Chondrocyte (in vitro differentiated cells): ENCODE data around the gene LAMB3. TPM values are rescaled to one million over a fixed set of nuclear protein-coding genes. Genes with fewer than 3 reads are reported as not detected.

ENCODE experiments used
- DNase-seq: peaks from one replicate; pipeline ENCODE4 v3.0.0; 2021; ENCODE audit warnings: mixed read lengths, low spot score
- H3K27ac Mint-ChIP-seq: one replicate; pipeline ENCODE4 v1.8.0; 2021; ENCODE audit warnings: mild to moderate bottlenecking, moderate library complexity, mixed read lengths; ENCODE audit not compliant: unreplicated experiment
- H3K27me3 Mint-ChIP-seq: 2 replicates; pipeline ENCODE4 v1.8.0; 2021; ENCODE audit warnings: low read depth, mixed read lengths
- H3K36me3 Mint-ChIP-seq: 2 replicates; pipeline ENCODE4 v1.8.0; 2021; ENCODE audit warnings: low read depth, mixed read lengths
- H3K4me1 Mint-ChIP-seq: 2 replicates; pipeline ENCODE4 v1.8.0; 2021; ENCODE audit warnings: low read depth, mild to moderate bottlenecking, mixed read lengths
- H3K4me3 Mint-ChIP-seq: one replicate; pipeline ENCODE4 v1.8.0; 2021; ENCODE audit warnings: mild to moderate bottlenecking, moderate library complexity, mixed read lengths; ENCODE audit not compliant: unreplicated experiment
- H3K9me3 Mint-ChIP-seq: 2 replicates; pipeline ENCODE4 v1.8.0; 2021; ENCODE audit warnings: low read depth, mixed read lengths
- total RNA-seq: library from RNA; stranded (reverse); gene quantifications from 3 replicates; pipeline ENCODE4 v1.2.1, GENCODE V29; 2021
- TF ChIP-seq, protein P1 (sequence below): fragments of 200-600 bp; sonication (generic); IDR thresholded peaks from 2 replicates; pipeline ENCODE4 v1.5.0; 2021; ENCODE audit warnings: antibody characterized with exemption, mild to moderate bottlenecking, moderate library complexity

LAMB3 gene
- total RNA-seq, 1 donor from 2014 or later: 6.3 TPM

DNA sequence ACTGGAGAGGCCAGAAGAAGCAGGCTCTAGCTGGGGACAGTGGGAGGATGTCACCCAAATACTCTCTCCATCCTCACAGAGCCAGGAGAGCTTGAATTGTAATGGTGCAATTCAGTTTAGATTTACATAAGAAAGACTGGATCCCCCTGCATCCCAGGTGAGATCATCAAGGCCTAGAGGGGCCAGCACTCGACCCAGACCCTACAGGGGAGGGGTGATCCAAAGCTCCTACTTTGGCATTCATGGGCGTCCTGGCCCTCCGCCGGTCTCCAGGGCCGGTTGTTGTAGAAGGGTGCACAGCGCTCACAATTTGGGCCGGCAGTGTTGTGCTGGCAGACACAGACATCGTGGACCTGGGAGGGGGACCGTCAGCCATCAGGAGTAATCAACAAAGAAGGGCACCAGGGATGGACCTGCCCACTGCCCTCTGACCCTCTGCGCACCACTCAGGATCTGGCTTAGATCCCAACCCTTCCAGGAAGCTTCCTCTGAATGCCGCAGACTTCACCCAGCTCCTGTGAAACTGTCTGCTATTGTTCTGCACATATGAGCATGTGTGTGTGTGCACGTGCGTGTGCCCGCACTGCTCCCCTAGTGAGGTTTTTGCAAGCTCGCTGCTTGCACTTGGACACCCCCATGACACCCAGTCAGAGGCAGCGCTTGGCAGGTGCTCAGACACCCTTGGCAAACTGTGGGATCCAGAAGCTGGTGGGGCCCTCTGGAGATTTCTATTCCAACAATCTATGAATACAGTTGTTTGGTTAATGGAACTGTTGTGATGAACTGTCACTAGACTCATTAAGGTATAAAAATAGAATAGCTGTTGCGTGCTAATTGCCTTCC is 21.6 kb downstream of the LAMB3 start:
- TF ChIP-seq, protein P1, sequence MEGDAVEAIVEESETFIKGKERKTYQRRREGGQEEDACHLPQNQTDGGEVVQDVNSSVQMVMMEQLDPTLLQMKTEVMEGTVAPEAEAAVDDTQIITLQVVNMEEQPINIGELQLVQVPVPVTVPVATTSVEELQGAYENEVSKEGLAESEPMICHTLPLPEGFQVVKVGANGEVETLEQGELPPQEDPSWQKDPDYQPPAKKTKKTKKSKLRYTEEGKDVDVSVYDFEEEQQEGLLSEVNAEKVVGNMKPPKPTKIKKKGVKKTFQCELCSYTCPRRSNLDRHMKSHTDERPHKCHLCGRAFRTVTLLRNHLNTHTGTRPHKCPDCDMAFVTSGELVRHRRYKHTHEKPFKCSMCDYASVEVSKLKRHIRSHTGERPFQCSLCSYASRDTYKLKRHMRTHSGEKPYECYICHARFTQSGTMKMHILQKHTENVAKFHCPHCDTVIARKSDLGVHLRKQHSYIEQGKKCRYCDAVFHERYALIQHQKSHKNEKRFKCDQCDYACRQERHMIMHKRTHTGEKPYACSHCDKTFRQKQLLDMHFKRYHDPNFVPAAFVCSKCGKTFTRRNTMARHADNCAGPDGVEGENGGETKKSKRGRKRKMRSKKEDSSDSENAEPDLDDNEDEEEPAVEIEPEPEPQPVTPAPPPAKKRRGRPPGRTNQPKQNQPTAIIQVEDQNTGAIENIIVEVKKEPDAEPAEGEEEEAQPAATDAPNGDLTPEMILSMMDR: no peak
- H3K27me3 Mint-ChIP-seq: peaks cover 2% of the 10 kb centered on the region
- no peak overlapping the region for H3K4me3 Mint-ChIP-seq
- no peak overlapping the region for H3K27ac Mint-ChIP-seq
- DNase-seq: no peak
- H3K36me3 Mint-ChIP-seq: no peaks in the 10 kb centered on the region
- peaks cover 12% of the 10 kb centered on the region for H3K4me1 Mint-ChIP-seq
- no peaks in the 10 kb centered on the region for H3K9me3 Mint-ChIP-seq

DNA sequence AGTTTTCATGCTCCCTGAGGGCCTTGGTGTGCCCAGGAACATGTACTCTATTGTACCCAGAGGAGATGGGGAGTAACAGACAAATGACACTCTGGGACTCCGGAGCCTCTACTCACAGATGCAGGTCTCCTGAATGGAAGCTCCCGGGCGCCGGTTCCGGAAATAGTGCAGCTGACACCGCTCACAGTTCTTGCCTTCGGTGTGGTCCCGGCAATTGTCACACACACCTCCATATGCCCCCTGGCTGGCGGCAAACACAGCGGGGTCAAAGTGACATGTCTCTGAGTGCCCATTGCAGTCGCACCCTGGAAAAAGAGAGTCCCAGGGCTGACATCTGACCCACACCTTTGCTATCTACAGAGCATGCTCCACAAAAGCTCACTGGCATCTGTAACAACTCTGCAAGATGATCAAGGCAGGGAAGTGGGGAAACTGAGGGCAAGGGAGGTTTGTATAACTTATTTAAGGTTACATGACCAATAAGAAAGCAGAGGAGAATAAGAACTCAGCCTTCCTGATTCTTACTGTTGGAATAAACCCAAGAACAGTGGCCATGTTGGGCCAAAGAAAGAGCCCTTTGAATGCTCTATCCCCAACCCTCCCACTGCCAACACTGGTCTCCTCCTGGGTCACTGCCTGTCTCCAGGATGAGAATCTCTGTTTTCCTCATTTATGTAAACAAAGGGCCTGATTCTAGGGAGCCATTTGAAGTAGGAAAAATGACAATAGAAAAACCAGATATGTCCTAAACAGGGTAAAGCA is 22.4 kb downstream of the LAMB3 start:
- Mint-ChIP-seq H3K4me3 (no peak overlapping the region), H3K27ac (no peak overlapping the region), H3K36me3 (no peaks in the 10 kb centered on the region), H3K9me3 (no peaks in the 10 kb centered on the region), H3K27me3 (peaks cover 2% of the 10 kb centered on the region), H3K4me1 (peaks cover 19% of the 10 kb centered on the region)
- TF ChIP-seq, protein P1: no peak
- no peak for DNase-seq

DNA sequence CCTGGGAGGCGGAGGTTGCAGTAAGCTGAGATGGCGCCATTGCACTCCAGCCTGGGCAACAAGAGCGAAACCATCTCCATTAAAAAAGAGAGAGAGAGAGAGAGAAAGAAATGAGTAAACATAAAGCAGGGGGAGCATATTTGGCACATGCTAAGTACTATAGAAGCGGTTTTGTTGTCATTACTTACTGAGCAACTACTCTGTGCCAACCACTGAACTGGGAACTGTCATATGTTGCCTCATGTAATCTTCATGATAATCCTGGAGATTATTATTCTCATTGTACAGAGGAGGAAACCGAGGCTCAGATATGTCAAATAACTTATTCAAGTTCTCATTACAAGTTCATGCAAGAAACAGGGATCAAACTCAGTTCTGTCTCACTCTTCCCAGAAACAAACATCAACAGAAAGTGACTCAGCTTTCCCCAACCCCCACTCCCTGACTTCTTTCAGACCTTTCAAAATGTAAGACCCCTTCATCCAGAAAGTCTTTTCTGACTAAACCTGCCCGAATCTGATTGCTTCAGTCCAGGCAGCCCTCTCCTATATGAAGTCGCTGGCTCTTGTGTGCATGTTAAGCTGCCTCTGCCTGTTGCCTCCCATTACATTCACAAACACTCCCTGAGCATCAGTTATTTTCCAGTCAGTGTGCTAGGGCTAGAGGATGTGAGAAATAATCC is 23.5 kb downstream of the LAMB3 start:
- H3K27ac Mint-ChIP-seq: no peak overlapping the region
- DNase-seq: no peak
- H3K4me3 Mint-ChIP-seq: no peak overlapping the region
- peaks cover 22% of the 10 kb centered on the region for H3K4me1 Mint-ChIP-seq
- H3K36me3 Mint-ChIP-seq: no peaks in the 10 kb centered on the region
- H3K9me3 Mint-ChIP-seq: no peaks in the 10 kb centered on the region
- TF ChIP-seq, protein P1: no peak
- H3K27me3 Mint-ChIP-seq: peaks cover 2% of the 10 kb centered on the region

DNA sequence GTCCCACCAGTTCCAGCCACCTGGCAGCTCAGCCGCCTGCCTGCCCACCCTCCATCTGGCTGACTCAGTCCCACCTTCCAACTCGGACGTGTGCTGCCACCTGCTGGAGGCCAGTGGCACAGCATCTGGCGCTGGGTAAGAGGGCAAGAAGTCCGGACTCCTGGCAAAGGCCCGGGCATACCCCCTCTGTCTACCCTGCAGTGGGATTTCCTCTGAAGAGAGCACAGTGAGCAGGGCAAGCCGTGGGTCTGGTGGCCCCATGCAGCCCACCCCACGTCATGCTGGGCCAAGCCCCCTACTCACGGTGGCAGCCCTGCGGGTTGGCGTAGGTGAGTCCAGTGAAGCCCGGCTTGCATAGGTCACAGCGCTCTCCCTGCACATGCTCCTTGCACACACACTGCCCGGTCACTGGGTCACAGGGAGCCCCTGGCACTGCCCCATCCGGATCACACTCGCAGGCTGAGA is 24.5 kb downstream of the LAMB3 start:
- TF ChIP-seq, protein P1: peak; percentile 95
- Mint-ChIP-seq H3K4me3 (no peak overlapping the region), H3K27me3 (peaks cover 2% of the 10 kb centered on the region), H3K27ac (no peak overlapping the region), H3K4me1 (peaks cover 22% of the 10 kb centered on the region), H3K9me3 (no peaks in the 10 kb centered on the region), H3K36me3 (no peaks in the 10 kb centered on the region)
- DNase-seq: no peak
